H9 (cell line): ENCODE results near the gene COL23A1. TPM values are rescaled to one million over a fixed set of nuclear protein-coding genes. Genes with fewer than 3 reads are reported as not detected.

Source experiments
- DNase-seq: peaks from one replicate; pipeline ENCODE4 v3.0.0-alpha.2; 2017
- H2AFZ ChIP-seq: one replicate; pipeline ENCODE4 v1.6.1; 2013; ENCODE audit warnings: mild to moderate bottlenecking, low read length, control low read depth, moderate library complexity
- H2AK5ac ChIP-seq: 2 replicates; pipeline ENCODE4 v1.6.1; 2013; ENCODE audit warnings: low read length, control low read depth, mixed read lengths; ENCODE audit not compliant: insufficient read length
- H2BK120ac ChIP-seq: one replicate; pipeline ENCODE4 v1.6.1; 2013; ENCODE audit warnings: low read depth, mild to moderate bottlenecking, low read length, control low read depth, inconsistent platforms; ENCODE audit not compliant: poor library complexity, severe bottlenecking
- H2BK12ac ChIP-seq: 2 replicates; pipeline ENCODE4 v1.6.1; 2013; ENCODE audit warnings: low read length, control low read depth, mixed read lengths, low read depth; ENCODE audit not compliant: insufficient read length
- H2BK15ac ChIP-seq: 2 replicates; pipeline ENCODE4 v1.6.1; 2013; ENCODE audit warnings: low read depth, low read length, control low read depth
- H2BK20ac ChIP-seq: one replicate; pipeline ENCODE4 v1.6.1; 2013; ENCODE audit warnings: low read depth, mild to moderate bottlenecking, low read length, control low read depth, inconsistent platforms; ENCODE audit not compliant: poor library complexity, severe bottlenecking
- H2BK5ac ChIP-seq: 2 replicates; pipeline ENCODE4 v1.6.1; 2013; ENCODE audit warnings: low read length, control low read depth, mixed read lengths; ENCODE audit not compliant: insufficient read length
- H3K14ac ChIP-seq: 2 replicates; pipeline ENCODE4 v1.6.1; 2013; ENCODE audit warnings: low read length, control low read depth; ENCODE audit not compliant: insufficient read depth
- H3K18ac ChIP-seq: 2 replicates; pipeline ENCODE4 v1.6.1; 2013; ENCODE audit warnings: low read depth, mild to moderate bottlenecking, mixed read lengths, low read length, control low read depth; ENCODE audit not compliant: insufficient read length
- H3K23ac ChIP-seq: 2 replicates; pipeline ENCODE4 v1.6.1; 2013; ENCODE audit warnings: low read length, control low read depth, mixed read lengths, low read depth; ENCODE audit not compliant: insufficient read length
- H3K23me2 ChIP-seq: 2 replicates; pipeline ENCODE4 v1.6.1; 2013; ENCODE audit warnings: low read depth, mild to moderate bottlenecking, mixed read lengths, low read length, control low read depth; ENCODE audit not compliant: insufficient read length, poor library complexity, severe bottlenecking
- H3K27ac ChIP-seq: 2 replicates; pipeline ENCODE4 v1.5.1; 2013; ENCODE audit warnings: low read length, control low read depth, mixed read lengths, low read depth; ENCODE audit not compliant: insufficient read length
- H3K27me3 ChIP-seq: 2 replicates; pipeline ENCODE4 v1.6.1; 2013; ENCODE audit warnings: low read length, control low read depth, inconsistent platforms; ENCODE audit not compliant: insufficient read depth
- H3K4ac ChIP-seq: 2 replicates; pipeline ENCODE4 v1.6.1; 2013; ENCODE audit warnings: low read depth, mild to moderate bottlenecking, control low read depth, inconsistent platforms, low read length, moderate library complexity
- H3K4me1 ChIP-seq: 2 replicates; pipeline ENCODE4 v1.6.1; 2013; ENCODE audit warnings: low read length, control low read depth, inconsistent platforms; ENCODE audit not compliant: insufficient read depth
- H3K4me2 ChIP-seq: 2 replicates; pipeline ENCODE4 v1.6.1; 2013; ENCODE audit warnings: low read length, control low read depth, mixed read lengths; ENCODE audit not compliant: insufficient read length, insufficient read depth
- H3K56ac ChIP-seq: 2 replicates; pipeline ENCODE4 v1.6.1; 2013; ENCODE audit warnings: low read depth, mild to moderate bottlenecking, mixed read lengths, low read length, control low read depth; ENCODE audit not compliant: insufficient read length
- H3K79me1 ChIP-seq: 2 replicates; pipeline ENCODE4 v1.6.1; 2013; ENCODE audit warnings: low read depth, mild to moderate bottlenecking, moderate library complexity, low read length, control low read depth, inconsistent platforms; ENCODE audit not compliant: insufficient read depth, poor library complexity, severe bottlenecking
- H3K79me2 ChIP-seq: 2 replicates; pipeline ENCODE4 v1.6.1; 2013; ENCODE audit warnings: low read length, control low read depth, inconsistent platforms; ENCODE audit not compliant: insufficient read depth
- H3K9ac ChIP-seq: 2 replicates; pipeline ENCODE4 v1.6.1; 2013; ENCODE audit warnings: low read length, control low read depth, mixed read lengths; ENCODE audit not compliant: insufficient read length; ENCODE audit errors: extremely low read depth
- H3K9me3 ChIP-seq: one replicate; pipeline ENCODE4 v1.6.1; 2013; ENCODE audit warnings: low read depth, low read length, inconsistent platforms; ENCODE audit not compliant: control insufficient read depth
- H3T11ph ChIP-seq: one replicate; pipeline ENCODE4 v1.6.1; 2013; ENCODE audit warnings: mild to moderate bottlenecking, low read length, control low read depth, inconsistent platforms
- H4K20me1 ChIP-seq: one replicate; pipeline ENCODE4 v1.6.1; 2013; ENCODE audit not compliant: control insufficient read depth, insufficient read length, insufficient read depth
- H4K5ac ChIP-seq: 2 replicates; pipeline ENCODE4 v1.6.1; 2013; ENCODE audit warnings: low read depth, mild to moderate bottlenecking, mixed read lengths, low read length, control low read depth; ENCODE audit not compliant: insufficient read length
- H4K8ac ChIP-seq: replicated peaks from 2 replicates; pipeline ENCODE4 v1.6.1; 2013; ENCODE audit warnings: low read length, control low read depth, mixed read lengths, low read depth; ENCODE audit not compliant: insufficient read length
- H4K91ac ChIP-seq: 2 replicates; pipeline ENCODE4 v1.6.1; 2013; ENCODE audit warnings: low read depth, mild to moderate bottlenecking, moderate library complexity, mixed read lengths, low read length, control low read depth; ENCODE audit not compliant: insufficient read length
- H3K27ac Mint-ChIP-seq, 3 experiments: 2 replicates in 2 of 3; 3 replicates in 1 of 3; pipeline ENCODE4 v1.8.0; 2020 to 2021; ENCODE audit warnings: mixed read lengths in 3 of 3, mild to moderate bottlenecking in 1 of 3, moderate library complexity in 1 of 3
- H3K27me3 Mint-ChIP-seq: 2 replicates; pipeline ENCODE4 v1.8.0; 2021; ENCODE audit warnings: low read depth, mild to moderate bottlenecking, moderate library complexity, mixed read lengths
- H3K36me3 Mint-ChIP-seq, 3 experiments: 2 replicates in 2 of 3; 3 replicates in 1 of 3; pipeline ENCODE4 v1.8.0; 2020 to 2021; ENCODE audit warnings: low read depth in 3 of 3, mixed read lengths in 3 of 3; ENCODE audit not compliant: insufficient read depth in 1 of 3
- H3K4me1 Mint-ChIP-seq, 2 experiments: 2 replicates each; pipeline ENCODE4 v1.8.0; 2020; ENCODE audit warnings: mixed read lengths in 2 of 2
- H3K4me3 Mint-ChIP-seq, 2 experiments: 2 replicates in 1 of 2; 3 replicates in 1 of 2; pipeline ENCODE4 v1.8.0; 2020 to 2021; ENCODE audit warnings: mild to moderate bottlenecking in 2 of 2, mixed read lengths in 2 of 2, moderate library complexity in 1 of 2
- H3K9me3 Mint-ChIP-seq, 2 experiments: 2 replicates in 1 of 2; 3 replicates in 1 of 2; pipeline ENCODE4 v1.8.0; 2020; ENCODE audit warnings: mild to moderate bottlenecking in 2 of 2, mixed read lengths in 2 of 2, moderate library complexity in 1 of 2
- CTCF ChIP-seq: fragments of 200-600 bp; sonication (generic); conservative IDR thresholded peaks from 3 replicates; pipeline ENCODE4 v1.8.0; 2021; ENCODE audit warnings: antibody characterized with exemption, mild to moderate bottlenecking
- WGBS: extraction: QIAGEN DNeasy Blood & Tissue Kit; methylation state at CpG from one replicate; pipeline ENCODE4 v1.1.7; 2013; ENCODE audit warnings: missing lambda C conversion rate, low lambda C conversion rate, mixed read lengths; ENCODE audit not compliant: insufficient read length; ENCODE audit errors: extremely low coverage; 5-methylcytosine and 5-hydroxymethylcytosine counted together
- total RNA-seq: library from RNA; stranded (reverse); gene quantifications from 2 replicates; pipeline ENCODE4 v1.2.1, GENCODE V29; 2021

The COL23A1 gene
- total RNA-seq, 1 experiment from 2014 or later = 2.6 TPM

- H2BK12ac ChIP-seq = no peak overlapping the region
- WGBS = no CpG with 5 or more reads among the region's 17 CpGs
- no peak overlapping the region for H3K18ac ChIP-seq
- H3K27me3 ChIP-seq = no peaks in the 10 kb centered on the region
- no peak overlapping the region for H3K4ac ChIP-seq
- Mint-ChIP-seq H3K9me3 (no peaks in the 10 kb centered on the region), H3K36me3 (no peaks in the 10 kb centered on the region; a peak in 1 of 7 replicates), H3K4me1 (peaks cover 5 to 10% of the 10 kb centered on the region in 2 experiments), H3K4me3 (no peak overlapping the region; a peak in 1 of 5 replicates), H3K27me3 (no peaks in the 10 kb centered on the region; the same call in 1 of the 2 replicates), H3K27ac (no peak overlapping the region; a peak in 1 of 7 replicates)
- H3K4me1 ChIP-seq = no peaks in the 10 kb centered on the region; the same call in 1 of the 2 replicates
- no peaks in the 10 kb centered on the region for H4K20me1 ChIP-seq
- no peak overlapping the region for H3K56ac ChIP-seq
- H4K8ac ChIP-seq = no peak overlapping the region
- H3K9ac ChIP-seq = no peak overlapping the region
- no peak overlapping the region for H2BK15ac ChIP-seq
- no peak overlapping the region for H3T11ph ChIP-seq
- H2AFZ ChIP-seq = no peak overlapping the region
- no peaks in the 10 kb centered on the region for H3K79me2 ChIP-seq
- no peak overlapping the region for H3K27ac ChIP-seq
- H2BK5ac ChIP-seq = no peak overlapping the region
- H3K23ac ChIP-seq = no peak overlapping the region
- no peak overlapping the region for H4K91ac ChIP-seq
- no peak overlapping the region for H3K14ac ChIP-seq
- no peaks in the 10 kb centered on the region for H3K9me3 ChIP-seq
- H2BK120ac ChIP-seq = no peak overlapping the region
- H4K5ac ChIP-seq = no peak overlapping the region
- DNase-seq = no peak
- no peaks in the 10 kb centered on the region for H3K79me1 ChIP-seq
- no peak overlapping the region for H2AK5ac ChIP-seq
- TF ChIP-seq CTCF = no peak
- no peak overlapping the region for H3K4me2 ChIP-seq
- H3K23me2 ChIP-seq = peaks cover 3% of the 10 kb centered on the region
- no peak overlapping the region for H2BK20ac ChIP-seq
Measured at GRCh38 chr5:178314061-178314660, 276.0 kb downstream of the COL23A1 start.
